Gastroesophageal sphincter (tissue), 3 donors: ENCODE results near the gene DCLRE1C.
"Not testable (repeated sequence)": the region's sequence is repeated elsewhere in the genome, so short reads cannot be mapped to it uniquely, and the experiment has no call there.

Experiments
- CTCF ChIP-seq, 4 experiments: fragments of 200-600 bp in 2 of 4; fragments of 450-650 bp in 2 of 4; sonication (generic) in 1 of 4; IDR thresholded peaks; one replicate each; pipeline ENCODE4 v1.5.1; 2017 to 2019; ENCODE audit warnings: antibody characterized with exemption in 4 of 4, mild to moderate bottlenecking in 2 of 4, moderate library complexity in 2 of 4
- EP300 ChIP-seq: sonication (generic); formaldehyde crosslinking; IDR thresholded peaks from one replicate; pipeline ENCODE4 v1.6.1; 2017; ENCODE audit warnings: antibody characterized with exemption, mild to moderate bottlenecking
- POLR2A ChIP-seq, 2 donors: fragments of 450-650 bp; IDR thresholded peaks; one replicate each; pipeline ENCODE4 v1.6.1; 2017; ENCODE audit warnings: antibody characterized with exemption in 2 of 2, mild to moderate bottlenecking in 2 of 2, moderate library complexity in 1 of 2

GRCh38 chr10:14938971-14939370, 14.9 kb downstream of the DCLRE1C start:
- not testable (repeated sequence) for TF ChIP-seq CTCF (IDR thresholded peaks at IDR 0.05); POLR2A (IDR thresholded peaks at IDR 0.05); EP300
